ENCODE measurements around the gene SUPT3H. TPM values are rescaled to one million over a fixed set of nuclear protein-coding genes. Genes with fewer than 3 reads are reported as not detected.

Gene SUPT3H
- total RNA-seq, 1 donor from 2014 or later = 16.0 TPM

DNA sequence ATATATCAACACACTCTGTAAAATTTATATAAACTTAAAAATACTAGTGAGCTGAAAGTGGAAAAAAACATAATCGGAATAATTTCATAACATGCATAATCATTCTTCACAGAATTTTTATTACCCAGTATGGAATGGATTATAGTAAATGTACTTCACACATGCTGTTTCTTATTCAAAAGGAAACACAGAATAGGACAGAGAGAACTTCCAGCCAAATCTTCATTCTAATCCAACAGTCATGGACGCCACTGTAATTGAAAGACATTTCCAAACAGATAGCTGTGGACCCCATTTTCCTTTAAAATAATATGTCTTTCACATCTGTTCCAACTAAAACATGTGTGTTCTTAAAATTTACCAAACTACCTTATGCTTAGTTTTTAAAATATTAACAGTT is 176.2 kb downstream of the SUPT3H start:
- Mint-ChIP-seq H3K9me3 (ENCODE audit: unreplicated experiment) (no peaks in the 10 kb centered on the region), H3K27me3 (ENCODE audit: unreplicated experiment) (no peaks in the 10 kb centered on the region), H3K4me3 (ENCODE audit: unreplicated experiment) (no peak overlapping the region), H3K4me1 (ENCODE audit: low read depth, unreplicated experiment) (no peaks in the 10 kb centered on the region), H3K36me3 (ENCODE audit: unreplicated experiment) (no peaks in the 10 kb centered on the region), H3K27ac (ENCODE audit: unreplicated experiment) (no peak overlapping the region)
- no peak for TF ChIP-seq CTCF (IDR thresholded peaks at IDR 0.05; ENCODE audit: partially characterized antibody, unreplicated experiment)
- no peak for DNase-seq

- no peak overlapping the region for H3K4me3 Mint-ChIP-seq (ENCODE audit: unreplicated experiment)
- no peak for DNase-seq
- H3K9me3 Mint-ChIP-seq (ENCODE audit: unreplicated experiment) = no peaks in the 10 kb centered on the region
- H3K36me3 Mint-ChIP-seq (ENCODE audit: unreplicated experiment) = no peaks in the 10 kb centered on the region
- no peaks in the 10 kb centered on the region for H3K4me1 Mint-ChIP-seq (ENCODE audit: low read depth, unreplicated experiment)
- H3K27ac Mint-ChIP-seq (ENCODE audit: unreplicated experiment) = no peak overlapping the region
- no peak for TF ChIP-seq CTCF (IDR thresholded peaks at IDR 0.05; ENCODE audit: partially characterized antibody, unreplicated experiment)
- no peaks in the 10 kb centered on the region for H3K27me3 Mint-ChIP-seq (ENCODE audit: unreplicated experiment)
These were observed 177.2 kb downstream of the SUPT3H start for GRCh38 chr6:45200510-45200909.

DNA sequence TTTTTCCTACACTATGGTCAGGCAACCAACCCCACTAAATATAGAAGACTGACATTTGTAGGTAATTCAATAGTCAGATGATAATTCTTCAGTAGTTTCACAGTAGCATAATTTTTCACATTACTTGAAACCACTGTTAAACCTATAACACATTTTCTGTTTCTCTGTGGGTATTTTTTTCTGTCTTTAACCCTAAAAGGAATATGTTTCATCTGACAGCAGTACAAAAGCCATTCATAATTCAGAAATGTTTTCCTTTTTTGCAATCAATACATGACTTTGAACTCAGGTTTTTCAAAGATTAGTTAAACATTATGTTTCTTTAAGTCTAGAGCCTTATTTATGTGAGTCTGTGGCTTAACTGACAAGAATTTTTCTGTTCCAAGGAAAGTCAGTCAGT is 178.2 kb downstream of the SUPT3H start:
- Mint-ChIP-seq H3K4me1 (ENCODE audit: low read depth, unreplicated experiment) (no peaks in the 10 kb centered on the region), H3K36me3 (ENCODE audit: unreplicated experiment) (no peaks in the 10 kb centered on the region), H3K4me3 (ENCODE audit: unreplicated experiment) (no peak overlapping the region), H3K27ac (ENCODE audit: unreplicated experiment) (no peak overlapping the region), H3K9me3 (ENCODE audit: unreplicated experiment) (no peaks in the 10 kb centered on the region), H3K27me3 (ENCODE audit: unreplicated experiment) (no peaks in the 10 kb centered on the region)
- no peak for TF ChIP-seq CTCF (IDR thresholded peaks at IDR 0.05; ENCODE audit: partially characterized antibody, unreplicated experiment)
- DNase-seq = no peak

- Mint-ChIP-seq H3K4me3 (ENCODE audit: unreplicated experiment) (no peak overlapping the region), H3K27ac (ENCODE audit: unreplicated experiment) (no peak overlapping the region), H3K9me3 (ENCODE audit: unreplicated experiment) (no peaks in the 10 kb centered on the region), H3K4me1 (ENCODE audit: low read depth, unreplicated experiment) (no peaks in the 10 kb centered on the region), H3K27me3 (ENCODE audit: unreplicated experiment) (no peaks in the 10 kb centered on the region), H3K36me3 (ENCODE audit: unreplicated experiment) (no peaks in the 10 kb centered on the region)
- no peak for TF ChIP-seq CTCF (IDR thresholded peaks at IDR 0.05; ENCODE audit: partially characterized antibody, unreplicated experiment)
- DNase-seq = no peak
These were observed 181.6 kb downstream of the SUPT3H start for GRCh38 chr6:45196121-45196520.

DNA sequence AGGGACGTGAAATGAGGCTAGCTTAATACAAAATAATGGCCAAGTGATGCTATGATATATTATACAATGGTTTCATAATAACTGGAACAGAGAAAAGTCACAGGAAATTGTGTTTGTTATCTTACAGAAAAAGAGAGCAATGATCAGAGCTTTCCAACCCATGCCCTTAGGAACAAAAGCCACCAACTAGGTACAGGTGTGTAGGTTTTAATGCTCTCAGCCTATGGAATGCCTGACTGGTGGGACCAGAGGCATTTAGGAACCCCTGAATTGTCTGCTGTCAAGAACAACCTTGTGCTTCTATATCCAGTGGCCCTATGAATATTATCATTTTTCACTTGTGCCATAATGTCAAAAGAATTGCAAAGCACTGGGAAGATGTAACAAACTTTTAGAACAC is 182.6 kb downstream of the SUPT3H start:
- Mint-ChIP-seq H3K36me3 (ENCODE audit: unreplicated experiment) (no peaks in the 10 kb centered on the region), H3K4me3 (ENCODE audit: unreplicated experiment) (no peak overlapping the region), H3K27ac (ENCODE audit: unreplicated experiment) (no peak overlapping the region), H3K4me1 (ENCODE audit: low read depth, unreplicated experiment) (no peaks in the 10 kb centered on the region), H3K9me3 (ENCODE audit: unreplicated experiment) (no peaks in the 10 kb centered on the region), H3K27me3 (ENCODE audit: unreplicated experiment) (no peaks in the 10 kb centered on the region)
- DNase-seq = no peak
- TF ChIP-seq CTCF (IDR thresholded peaks at IDR 0.05; ENCODE audit: partially characterized antibody, unreplicated experiment) = no peak
